Measurements from ENCODE around the gene PRR14. TPM values are rescaled to one million over a fixed set of nuclear protein-coding genes. Genes with fewer than 3 reads are reported as not detected.

The PRR14 gene
- total and polyA plus RNA-seq, 2 of the 8 experiments (the other 6 are each of a cell fraction or from before 2014, with no cell fraction given) = 3.6 to 16.1 TPM

DNA sequence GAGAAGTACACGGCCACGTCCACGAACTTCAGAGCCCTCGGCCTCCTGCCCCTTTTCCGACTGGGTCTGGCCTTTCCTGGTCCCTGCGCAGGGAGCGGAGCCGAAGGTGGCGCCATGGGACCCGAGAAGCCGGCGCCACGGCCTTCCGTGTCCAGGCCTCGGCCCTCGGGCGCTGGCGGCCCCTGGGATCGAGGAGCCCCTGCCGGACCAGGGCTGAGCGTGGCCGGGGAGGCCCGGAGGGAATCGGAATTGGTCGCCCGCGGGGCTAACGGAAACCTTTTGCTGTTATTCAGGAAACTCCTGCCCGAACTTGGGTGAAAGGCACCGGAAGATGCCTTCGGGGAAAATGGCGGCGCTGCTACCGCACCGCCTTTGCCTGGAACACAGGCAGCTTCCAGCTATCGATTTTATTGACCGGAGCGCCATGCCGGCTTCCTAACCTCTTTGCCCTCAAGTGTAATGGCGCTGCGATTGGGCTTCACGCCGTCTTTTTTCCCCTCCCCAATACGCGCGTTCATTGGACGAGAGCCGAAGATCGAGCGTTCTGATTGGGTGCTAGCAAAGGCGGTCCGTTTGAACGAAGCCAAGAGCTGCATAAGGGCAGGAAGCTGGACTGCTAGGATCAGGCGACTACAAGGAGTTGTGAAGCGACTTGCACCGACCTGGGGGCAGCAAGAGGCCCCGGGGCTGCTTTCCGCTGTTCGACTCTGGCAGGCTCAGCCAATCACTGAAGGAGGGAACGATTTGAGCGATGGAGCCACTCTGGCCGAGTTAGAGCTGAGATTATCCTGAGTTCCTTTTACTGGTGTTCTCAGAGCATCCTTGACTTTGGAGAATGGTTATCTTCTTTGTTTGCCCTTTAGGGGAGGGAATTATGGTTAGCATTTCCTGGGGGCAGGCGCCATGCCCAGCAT is 40.6 kb upstream of the PRR14 start, which contains the start of gene ZNF689 (continued):
- TF ChIP-seq HDAC2 (IDR thresholded peaks at IDR 0.05; ENCODE audit: borderline replicate concordance in 1 of 2, low read depth in 2 of 2, low read length in 2 of 2) (peak in 1 of 2 experiments; percentile 47; a peak in 1 of 4 replicates), TAF7 (optimal IDR thresholded peaks at IDR 0.05; ENCODE audit: borderline replicate concordance, low read depth, low read length) (peak; percentile 72)

Data from H1 (cell line).